SJSA1 (cell line): ENCODE results near the gene PTPMT1. TPM values are rescaled to one million over a fixed set of nuclear protein-coding genes. Genes with fewer than 3 reads are reported as not detected.
A peak's percentile ranks its signal among the peaks of the same experiment; 100 is the strongest.
"Not testable (repeated sequence)": the region's sequence is repeated elsewhere in the genome, so short reads cannot be mapped to it uniquely, and the experiment has no call there.

ENCODE experiments used
- DNase-seq, 2 experiments: peaks; one replicate each; pipeline ENCODE4 v3.0.0-alpha.2; 2015 to 2020; ENCODE audit warnings: low spot score in 2 of 2, low read depth in 1 of 2
- H3K27ac ChIP-seq: fragments of 250-450 bp; sonication (Bioruptor Pico); 2 replicates; pipeline ENCODE4 v1.5.1; 2020; ENCODE audit warnings: mild to moderate bottlenecking, moderate library complexity
- H3K27me3 ChIP-seq: fragments of 250-450 bp; sonication (Bioruptor Pico); replicated peaks from 2 replicates; pipeline ENCODE4 v1.5.1; 2020; ENCODE audit warnings: mild to moderate bottlenecking, moderate library complexity
- H3K36me3 ChIP-seq: fragments of 250-450 bp; sonication (Bioruptor Pico); 2 replicates; pipeline ENCODE4 v1.5.1; 2020; ENCODE audit warnings: mild to moderate bottlenecking
- H3K4me1 ChIP-seq: fragments of 250-450 bp; sonication (Bioruptor Pico); replicated peaks from 2 replicates; pipeline ENCODE4 v1.6.1; 2021; ENCODE audit warnings: mild to moderate bottlenecking
- H3K4me3 ChIP-seq: fragments of 250-450 bp; sonication (Bioruptor Pico); 2 replicates; pipeline ENCODE4 v1.5.1; 2020; ENCODE audit warnings: mild to moderate bottlenecking
- H3K9me3 ChIP-seq: fragments of 250-450 bp; sonication (Bioruptor Pico); replicated peaks from 2 replicates; pipeline ENCODE4 v1.5.1; 2020; ENCODE audit warnings: mild to moderate bottlenecking
- total RNA-seq: library from RNA; depleted of rRNA; stranded (reverse); fragments of >200 nt; shearing (Covaris generic); gene quantifications from 2 replicates; pipeline ENCODE4 v1.2.3, GENCODE V29; 2014; rRNA removed

The PTPMT1 gene, protein sequence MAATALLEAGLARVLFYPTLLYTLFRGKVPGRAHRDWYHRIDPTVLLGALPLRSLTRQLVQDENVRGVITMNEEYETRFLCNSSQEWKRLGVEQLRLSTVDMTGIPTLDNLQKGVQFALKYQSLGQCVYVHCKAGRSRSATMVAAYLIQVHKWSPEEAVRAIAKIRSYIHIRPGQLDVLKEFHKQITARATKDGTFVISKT
- total RNA-seq: 134 and 165 TPM in 2 replicates

DNA sequence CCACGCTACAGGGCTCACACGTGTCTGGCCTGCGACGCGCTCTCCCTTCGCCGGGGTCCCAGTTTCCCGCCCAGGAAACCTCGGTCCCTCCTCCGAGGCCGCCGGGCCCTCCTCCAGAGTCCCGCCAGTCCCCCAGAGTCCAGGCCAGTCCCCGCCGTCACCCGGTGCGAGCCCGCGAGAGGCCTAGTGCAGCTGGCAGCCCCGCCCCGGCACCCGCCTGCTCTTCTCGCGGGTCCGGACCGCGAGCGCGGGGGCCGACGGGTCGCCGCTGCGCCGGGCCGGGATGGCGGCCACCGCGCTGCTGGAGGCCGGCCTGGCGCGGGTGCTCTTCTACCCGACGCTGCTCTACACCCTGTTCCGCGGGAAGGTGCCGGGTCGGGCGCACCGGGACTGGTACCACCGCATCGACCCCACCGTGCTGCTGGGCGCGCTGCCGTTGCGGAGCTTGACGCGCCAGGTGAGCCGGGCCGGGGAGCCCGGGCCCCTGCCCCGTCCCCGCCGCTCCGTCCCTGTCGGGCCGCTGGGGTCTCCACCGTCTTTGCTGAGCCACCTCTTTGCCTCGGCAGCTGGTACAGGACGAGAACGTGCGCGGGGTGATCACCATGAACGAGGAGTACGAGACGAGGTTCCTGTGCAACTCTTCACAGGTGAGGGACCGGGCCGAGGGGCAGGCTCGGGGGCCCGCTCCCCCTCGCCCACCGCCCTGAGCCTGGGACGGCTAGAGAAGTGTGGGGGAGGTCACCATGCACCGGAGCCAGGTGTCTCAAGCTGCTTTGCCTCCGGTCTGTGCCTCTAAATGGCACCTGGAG is at the start of gene PTPMT1:
Gene PTPMT1, plus strand, starts transcription at position 260 of the 809 bp plus-strand sequence. Its CDS starts 24 bp downstream, at position 284.
- Histone ChIP-seq H3K27me3 (no peaks in the 10 kb centered on the region), H3K4me1 (peaks cover 16% of the 10 kb centered on the region), H3K4me3 (peak within 1 kb of the TSS; percentile 89), H3K9me3 (no peaks in the 10 kb centered on the region), H3K36me3 (peaks cover 40% of the 10 kb centered on the region), H3K27ac (peak within 1 kb of the TSS; percentile 48)
- DNase-seq: peak; percentile 62 to 82

DNA sequence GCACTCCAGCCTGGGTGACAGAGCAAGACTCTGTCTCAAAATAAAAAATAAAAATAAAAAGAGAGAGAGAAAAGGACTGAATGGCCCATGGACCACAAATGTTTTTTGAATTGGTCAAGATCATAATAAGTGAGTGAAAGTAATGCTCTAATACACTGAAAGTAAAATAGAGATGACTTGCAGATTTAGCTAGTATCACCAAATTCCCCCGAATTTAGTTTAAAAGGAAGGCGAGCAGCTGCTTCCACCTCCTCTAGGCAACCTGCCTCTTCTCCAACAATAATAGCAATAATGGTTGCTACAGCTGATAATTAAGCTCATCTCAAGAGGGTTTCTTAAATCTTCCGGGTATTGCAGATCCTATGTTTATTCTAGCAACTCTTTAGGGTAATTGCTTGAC is 49.2 kb upstream of the PTPMT1 start:
- Histone ChIP-seq H3K27ac (no peak overlapping the region), H3K4me1 (peaks cover 38% of the 10 kb centered on the region), H3K27me3 (no peaks in the 10 kb centered on the region), H3K36me3 (peaks cover 24% of the 10 kb centered on the region), H3K9me3 (no peaks in the 10 kb centered on the region), H3K4me3 (no peak overlapping the region)
- no peak for DNase-seq

DNA sequence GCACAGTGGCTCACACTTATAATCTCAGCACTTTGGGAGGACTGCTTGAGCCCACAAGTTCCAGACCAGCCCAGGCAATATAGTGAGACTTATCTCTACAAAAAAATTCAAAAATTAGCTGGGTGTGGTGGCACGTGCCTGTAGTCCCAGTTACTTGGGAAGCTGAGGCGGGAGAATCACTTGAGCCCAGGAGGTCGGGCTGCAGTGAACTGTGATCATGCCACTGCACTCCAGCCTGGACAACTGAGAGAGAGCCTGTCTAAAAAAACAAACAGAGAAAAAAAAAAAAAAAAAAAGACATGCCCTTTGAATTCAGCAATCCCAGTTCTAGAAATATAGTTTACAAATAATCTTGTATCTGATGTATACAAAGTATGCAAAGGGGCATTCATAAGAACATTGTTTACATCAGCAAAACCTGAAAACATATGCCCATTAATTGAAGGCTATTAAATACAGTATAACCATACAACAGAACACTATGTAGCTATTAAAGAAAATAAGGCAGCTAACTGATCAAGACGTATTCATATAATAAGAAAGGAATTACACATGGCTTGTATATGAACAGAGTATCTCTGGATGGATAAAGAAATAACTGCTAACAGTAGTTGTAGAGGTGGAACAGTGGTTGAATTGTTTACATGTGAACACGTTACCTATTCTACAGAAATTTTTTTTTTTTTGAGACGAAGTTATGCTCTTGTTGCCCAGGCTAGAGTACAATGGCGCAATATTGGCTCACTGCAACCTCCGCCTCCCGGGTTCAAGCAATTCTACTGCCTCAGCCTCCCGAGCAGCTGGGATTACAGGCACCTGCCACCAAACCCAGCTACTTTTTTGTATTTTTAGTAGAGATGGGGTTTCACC is 48.2 kb upstream of the PTPMT1 start:
- DNase-seq: no peak
- Histone ChIP-seq H3K27ac (no peak overlapping the region), H3K27me3 (no peaks in the 10 kb centered on the region), H3K4me3 (no peak overlapping the region), H3K9me3 (no peaks in the 10 kb centered on the region), H3K36me3 (peaks cover 26% of the 10 kb centered on the region), H3K4me1 (peaks cover 32% of the 10 kb centered on the region)

DNA sequence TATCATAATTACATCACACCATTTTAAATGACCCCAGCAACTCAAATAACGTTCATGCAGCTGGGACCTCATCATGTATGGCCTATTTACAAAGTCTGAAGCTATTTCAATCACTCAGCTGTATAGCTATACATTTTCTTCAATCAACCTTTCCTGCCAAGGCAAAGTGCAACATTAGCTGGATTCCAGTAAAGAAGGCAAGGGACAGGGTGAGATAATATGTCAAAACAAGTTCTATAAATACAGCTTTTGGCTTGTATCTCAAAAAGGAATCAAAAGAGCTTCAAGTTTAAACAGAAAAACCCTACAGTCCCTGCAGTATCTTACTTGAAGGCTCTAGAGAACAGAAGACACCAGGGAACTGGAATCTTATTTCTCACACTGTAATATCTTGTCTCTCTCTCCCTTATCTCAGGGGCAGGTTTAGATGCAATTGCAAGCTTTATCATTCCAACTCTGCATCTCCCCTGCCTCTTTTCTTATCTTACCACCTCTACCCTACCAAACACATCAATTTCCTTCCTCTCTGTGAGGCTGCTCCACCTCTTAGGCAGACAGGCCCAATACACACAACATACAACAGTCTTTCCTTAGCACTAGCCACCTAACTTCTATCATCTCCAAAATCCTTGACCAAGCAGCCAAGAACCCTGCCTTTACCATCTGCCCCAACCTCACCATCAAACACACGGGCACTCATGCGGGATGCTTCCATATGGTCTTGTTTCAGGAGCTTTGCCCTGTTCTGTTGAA is 47.0 kb upstream of the PTPMT1 start:
- Histone ChIP-seq H3K9me3 (no peaks in the 10 kb centered on the region), H3K27ac (no peak overlapping the region), H3K4me3 (no peak overlapping the region), H3K36me3 (peaks cover 26% of the 10 kb centered on the region), H3K27me3 (no peaks in the 10 kb centered on the region), H3K4me1 (peaks cover 29% of the 10 kb centered on the region)
- no peak for DNase-seq

DNA sequence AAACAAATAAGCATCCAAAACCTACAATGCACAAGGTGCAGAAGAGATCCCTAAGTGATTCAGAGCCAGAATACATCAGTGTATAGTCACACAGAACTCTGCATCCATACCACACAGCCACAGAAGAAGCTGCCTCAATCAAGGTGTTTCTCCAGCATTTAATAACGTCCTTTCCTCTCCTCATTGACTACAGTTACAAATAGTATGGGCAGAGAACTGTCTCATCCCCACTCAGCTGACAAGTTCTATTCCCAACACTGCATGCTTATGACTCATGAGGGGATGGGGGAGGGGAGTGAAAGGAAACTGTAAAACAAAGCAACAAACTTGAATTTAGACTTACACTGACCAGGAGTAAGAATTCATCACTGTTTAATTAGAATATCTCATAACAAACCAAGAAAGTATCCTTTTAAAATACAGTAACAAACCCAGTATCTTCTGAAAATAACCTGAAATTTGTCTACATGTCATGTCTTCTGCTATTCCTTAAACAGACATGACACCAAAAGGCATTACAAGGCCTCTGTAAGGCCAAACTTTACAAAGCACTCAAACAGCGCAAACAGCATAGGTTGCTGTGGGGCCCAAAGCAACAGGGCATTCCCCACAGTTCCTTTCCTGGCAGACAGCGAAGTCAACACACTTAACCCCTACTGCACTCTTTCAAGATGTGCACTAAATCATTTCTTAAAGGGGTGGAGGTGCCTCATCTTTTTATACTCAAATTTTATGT is 41.7 kb upstream of the PTPMT1 start:
- peak; percentile 68 to 87 for DNase-seq
- no peak overlapping the region for H3K4me3 ChIP-seq
- H3K27me3 ChIP-seq: no peaks in the 10 kb centered on the region
- peaks cover 30% of the 10 kb centered on the region for H3K4me1 ChIP-seq
- H3K36me3 ChIP-seq: peaks cover 21% of the 10 kb centered on the region
- H3K27ac ChIP-seq: peak overlapping the region; percentile 70
- H3K9me3 ChIP-seq: no peaks in the 10 kb centered on the region

DNA sequence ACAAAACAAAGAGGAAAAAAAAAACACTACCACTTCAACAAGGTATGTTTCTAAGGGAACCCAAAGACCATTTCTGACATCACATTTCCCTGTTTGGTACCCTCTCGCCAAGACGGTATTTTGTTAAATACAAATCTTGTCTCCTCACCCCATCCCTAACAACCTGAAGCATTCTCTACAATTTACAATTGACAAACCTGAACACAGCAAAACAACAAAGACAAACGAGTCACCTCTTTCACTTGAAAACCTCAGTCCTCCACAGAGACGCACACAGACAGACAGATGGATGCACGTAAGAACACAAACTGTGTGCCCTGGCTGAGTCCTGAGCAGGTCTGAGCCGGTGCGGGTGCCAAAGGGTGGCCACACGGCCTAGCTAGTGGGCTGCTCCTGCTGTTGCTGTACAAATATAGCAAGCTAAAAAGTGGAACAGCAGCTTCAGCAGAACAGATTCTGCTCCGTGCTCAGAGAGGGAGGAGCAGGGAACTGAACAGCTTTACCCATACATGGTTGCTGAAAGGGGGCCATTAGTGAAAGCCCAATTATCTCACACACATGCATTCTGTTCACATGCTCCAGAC is 41.0 kb upstream of the PTPMT1 start:
- H3K4me1 ChIP-seq: peaks cover 30% of the 10 kb centered on the region
- no peak for DNase-seq
- no peaks in the 10 kb centered on the region for H3K27me3 ChIP-seq
- no peaks in the 10 kb centered on the region for H3K9me3 ChIP-seq
- peaks cover 21% of the 10 kb centered on the region for H3K36me3 ChIP-seq
- no peak overlapping the region for H3K4me3 ChIP-seq
- H3K27ac ChIP-seq: peak overlapping the region; percentile 16; the same call in 1 of the 2 replicates

DNA sequence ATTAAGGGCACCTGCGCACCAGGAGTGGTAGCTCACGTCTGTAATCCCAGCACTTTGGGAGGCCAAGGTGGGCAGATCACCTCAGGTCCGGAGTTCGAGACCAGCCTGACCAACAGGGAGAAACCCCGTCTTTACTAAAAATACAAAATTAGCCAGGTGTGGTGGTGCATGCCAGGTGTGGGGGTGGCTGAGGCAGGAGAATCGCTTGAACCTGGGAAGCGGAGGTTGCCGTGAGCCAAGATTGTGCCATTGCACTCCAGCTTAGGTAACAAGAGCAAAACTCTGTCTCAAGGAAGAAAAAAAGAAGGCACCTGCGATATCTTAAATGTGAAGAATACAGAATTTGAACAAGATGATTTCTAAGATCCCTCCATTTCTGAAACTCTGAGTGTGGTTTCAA is 39.4 kb upstream of the PTPMT1 start:
- not testable (repeated sequence) for H3K27me3 ChIP-seq, DNase-seq, H3K27ac ChIP-seq, H3K9me3 ChIP-seq, H3K4me3 ChIP-seq
- Histone ChIP-seq H3K36me3 (peaks cover 18% of the 10 kb centered on the region), H3K4me1 (peaks cover 30% of the 10 kb centered on the region)

DNA sequence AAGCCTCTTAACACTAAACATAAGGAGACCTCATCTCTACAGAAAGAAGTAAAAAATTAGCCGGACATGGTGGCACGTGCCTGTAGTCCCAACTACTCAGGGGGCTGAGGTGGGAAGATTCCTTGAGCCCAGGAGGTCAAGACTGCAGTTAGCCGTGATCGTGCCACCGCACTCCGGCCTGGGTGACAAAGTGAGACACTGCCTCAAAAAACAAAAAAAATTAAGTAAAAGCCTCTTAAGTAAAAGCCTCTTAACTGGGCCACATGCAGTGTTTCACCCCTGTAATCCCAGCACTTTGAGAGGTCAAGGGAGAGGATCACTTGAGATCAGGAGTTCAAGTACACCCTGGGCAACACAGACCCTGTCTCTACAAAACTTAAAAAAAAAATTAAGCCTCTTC is 38.2 kb upstream of the PTPMT1 start:
- Histone ChIP-seq H3K4me1 (peaks cover 30% of the 10 kb centered on the region), H3K36me3 (peaks cover 14% of the 10 kb centered on the region; the same call in 1 of the 2 replicates)

DNA sequence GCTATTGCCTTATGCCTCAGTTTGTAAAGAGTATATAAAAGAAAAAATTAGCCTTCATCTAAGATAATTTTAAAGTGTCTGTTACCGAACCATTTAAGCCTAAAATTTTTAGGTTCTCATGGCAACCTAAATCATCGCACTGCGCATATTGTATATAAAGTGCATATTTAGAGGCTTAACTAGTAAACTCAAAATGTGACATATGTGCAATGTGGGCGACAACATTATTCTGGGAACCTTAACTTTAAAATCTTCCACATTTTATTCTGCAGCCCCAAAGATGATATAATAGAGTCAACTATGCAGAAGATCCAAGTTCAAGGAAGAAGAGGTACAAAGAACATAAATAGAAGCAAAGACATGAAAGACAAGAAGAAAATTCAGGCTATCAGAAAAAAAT is 35.4 kb upstream of the PTPMT1 start:
- H3K36me3 ChIP-seq: peaks cover 23% of the 10 kb centered on the region; the same call in 1 of the 2 replicates
- peaks cover 10% of the 10 kb centered on the region for H3K4me1 ChIP-seq
- no peak for DNase-seq
- H3K4me3 ChIP-seq: no peak overlapping the region
- no peak overlapping the region for H3K27ac ChIP-seq
- no peaks in the 10 kb centered on the region for H3K9me3 ChIP-seq
- H3K27me3 ChIP-seq: no peaks in the 10 kb centered on the region

More for the DNA sequence above, 38.2 kb upstream of the PTPMT1 start:
- H3K9me3 ChIP-seq: no peaks in the 10 kb centered on the region
- no peak for DNase-seq
- no peak overlapping the region for H3K27ac ChIP-seq
- H3K27me3 ChIP-seq: no peaks in the 10 kb centered on the region
- H3K4me3 ChIP-seq: no peak overlapping the region

DNA sequence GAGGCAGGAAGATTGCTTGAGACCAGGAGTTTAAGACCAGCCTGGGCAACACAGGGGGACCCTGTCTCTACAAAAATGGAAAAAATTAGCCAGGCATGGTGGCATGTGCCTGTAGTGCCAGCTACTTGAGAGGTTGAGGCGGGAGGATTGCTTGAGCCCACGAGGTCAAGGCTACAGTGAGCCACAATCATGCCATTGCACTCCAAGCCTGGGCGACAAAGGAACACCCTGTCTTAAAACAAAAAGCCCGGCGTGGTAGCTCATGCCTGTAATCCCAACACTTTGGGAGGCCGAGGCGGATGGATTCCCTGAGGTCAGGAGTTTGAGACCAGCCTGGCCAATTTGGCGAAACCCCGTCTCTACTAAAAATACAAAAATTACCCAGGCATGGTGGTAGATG is 34.7 kb upstream of the PTPMT1 start:
- not testable (repeated sequence) for H3K27me3 ChIP-seq, H3K4me3 ChIP-seq, H3K4me1 ChIP-seq, H3K9me3 ChIP-seq, H3K27ac ChIP-seq, DNase-seq
- peaks cover 27% of the 10 kb centered on the region; the same call in 1 of the 2 replicates for H3K36me3 ChIP-seq

DNA sequence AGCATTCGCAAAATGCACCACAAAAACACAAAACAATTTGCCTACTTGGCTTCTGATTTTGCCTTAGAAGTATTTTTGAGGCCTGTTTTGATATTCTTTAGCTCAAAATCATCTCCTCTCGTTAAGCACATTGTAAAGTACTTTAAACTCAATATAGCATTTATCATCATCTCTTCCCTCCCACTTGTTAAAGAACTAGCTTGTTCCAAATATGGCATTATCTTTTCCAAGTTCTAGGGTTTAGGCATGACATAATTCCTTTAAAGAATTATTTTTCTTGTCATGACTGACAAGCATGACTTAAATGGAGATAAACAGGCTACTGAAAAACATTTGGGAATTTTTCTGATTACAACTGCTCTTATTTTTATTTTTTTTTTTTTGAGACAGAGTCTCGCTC is 33.7 kb upstream of the PTPMT1 start:
- Histone ChIP-seq H3K9me3 (no peaks in the 10 kb centered on the region), H3K36me3 (peaks cover 30% of the 10 kb centered on the region), H3K4me1 (0 out of 2 replicates have a peak, but pooled peaks cover 3% of the 10 kb centered on the region), H3K27ac (no peak overlapping the region), H3K4me3 (no peak overlapping the region), H3K27me3 (no peaks in the 10 kb centered on the region)
- DNase-seq: no peak

DNA sequence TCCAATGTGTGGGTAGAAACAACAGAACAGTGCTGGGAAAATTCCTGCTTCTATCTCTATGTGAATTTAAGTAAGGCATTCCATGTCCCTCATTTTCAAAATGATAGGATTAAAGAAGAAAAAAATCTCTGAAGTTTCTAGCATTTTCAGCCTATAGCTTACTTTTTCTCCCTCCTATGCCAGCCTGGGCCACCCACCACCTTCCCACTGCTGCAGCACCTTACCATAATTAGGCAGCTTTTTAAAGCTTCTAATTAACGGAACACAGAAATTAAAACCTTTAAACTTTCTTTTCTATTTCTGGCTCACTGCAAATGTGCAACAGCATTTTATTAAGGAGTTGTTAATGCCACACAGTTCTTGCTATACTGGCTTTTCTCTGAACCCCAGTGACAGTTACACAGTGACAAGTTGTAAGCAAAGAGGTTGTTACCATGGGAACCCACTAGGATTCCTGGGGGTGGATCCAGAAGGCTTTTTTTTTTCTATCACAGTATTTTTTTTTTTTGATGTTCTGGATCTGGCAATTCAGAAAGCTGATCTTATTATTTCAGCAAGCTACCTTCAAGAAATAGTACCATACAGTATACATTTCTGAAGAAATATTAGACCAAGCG is 32.7 kb upstream of the PTPMT1 start:
- peaks cover 30% of the 10 kb centered on the region for H3K36me3 ChIP-seq
- H3K4me3 ChIP-seq: no peak overlapping the region
- no peak overlapping the region for H3K27ac ChIP-seq
- DNase-seq: no peak
- H3K27me3 ChIP-seq: no peaks in the 10 kb centered on the region
- H3K4me1 ChIP-seq: 0 out of 2 replicates have a peak, but pooled peaks cover 3% of the 10 kb centered on the region
- no peaks in the 10 kb centered on the region for H3K9me3 ChIP-seq
